ENCODE measurements around the gene NOS1. TPM values are rescaled to one million over a fixed set of nuclear protein-coding genes. Genes with fewer than 3 reads are reported as not detected.
"Not testable (repeated sequence)": the region's sequence is repeated elsewhere in the genome, so short reads cannot be mapped to it uniquely, and the experiment has no call there.

The NOS1 gene
- total and polyA plus RNA-seq, 5 experiments from 2014 or later, result not detected

GRCh38 chr12:117208206-117208605 lies 153.2 kb downstream of the NOS1 start:
- H3K4me3 Mint-ChIP-seq, result no peak overlapping the region
- ATAC-seq (no peak), DNase-seq (no peak)
- H3K36me3 Mint-ChIP-seq, result peaks cover 0 to 2% (median 0%) of the 10 kb centered on the region in 3 donors
- H3K27ac Mint-ChIP-seq, result no peak overlapping the region
- peaks cover 7 to 37% (median 20%) of the 10 kb centered on the region in 5 donors for H3K27me3 Mint-ChIP-seq
- POLR2A ChIA-PET, result interaction anchor here (0.6 kb wide), 1 partner anchor 12 kb away, joined by 3 read pairs; no protein-coding TSS in a partner anchor
- no peaks in the 10 kb centered on the region for H3K9me3 Mint-ChIP-seq
- H3K4me1 Mint-ChIP-seq, result no peaks in the 10 kb centered on the region

- peaks cover 0 to 2% (median 0%) of the 10 kb centered on the region in 3 donors for H3K36me3 Mint-ChIP-seq
- no peak overlapping the region for H3K4me3 Mint-ChIP-seq
- no peaks in the 10 kb centered on the region for H3K9me3 Mint-ChIP-seq
- peaks cover 7 to 37% (median 20%) of the 10 kb centered on the region in 5 donors for H3K27me3 Mint-ChIP-seq
- H3K4me1 Mint-ChIP-seq, result no peaks in the 10 kb centered on the region
- no peak overlapping the region for H3K27ac Mint-ChIP-seq
- no peak for DNase-seq
- no peak for ATAC-seq
- POLR2A ChIA-PET, result no interaction called here
Measured at GRCh38 chr12:117207675-117208074, 153.8 kb downstream of the NOS1 start.

- ATAC-seq (no peak), DNase-seq (no peak)
- no peak overlapping the region for H3K27ac Mint-ChIP-seq
- H3K4me3 Mint-ChIP-seq, result no peak overlapping the region
- H3K9me3 Mint-ChIP-seq, result no peaks in the 10 kb centered on the region
- no peaks in the 10 kb centered on the region for H3K36me3 Mint-ChIP-seq
- peaks cover 0 to 5% (median 0%) of the 10 kb centered on the region in 4 donors for H3K4me1 Mint-ChIP-seq
- POLR2A ChIA-PET, result no interaction called here
- peaks cover 3 to 38% (median 22%) of the 10 kb centered on the region in 5 donors for H3K27me3 Mint-ChIP-seq
Measured at GRCh38 chr12:117202556-117202955, 158.9 kb downstream of the NOS1 start.

DNA sequence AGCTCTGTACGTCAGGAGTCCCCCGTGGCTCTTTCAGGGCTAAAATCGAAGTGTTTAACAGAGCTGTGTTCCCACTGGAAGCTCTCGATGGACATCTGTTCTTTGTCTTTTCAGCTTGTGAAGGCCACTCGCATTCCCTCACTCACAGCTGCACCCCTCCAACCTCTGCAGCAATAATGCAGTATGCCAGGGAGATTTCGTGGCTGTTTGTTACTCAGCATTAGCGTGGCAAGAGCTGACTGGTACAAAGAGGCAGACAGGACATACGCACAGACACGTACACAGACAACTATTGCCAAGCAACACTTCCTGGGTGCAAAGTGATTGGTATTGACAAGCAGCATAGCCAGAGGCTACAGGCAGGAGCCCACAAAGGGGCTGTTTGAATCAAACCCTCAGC lies 159.4 kb downstream of the NOS1 start:
- Mint-ChIP-seq H3K36me3 (no peaks in the 10 kb centered on the region), H3K4me1 (peaks cover 0 to 6% (median 0%) of the 10 kb centered on the region in 4 donors), H3K27me3 (peaks cover 6 to 33% (median 24%) of the 10 kb centered on the region in 5 donors), H3K27ac (no peak overlapping the region), H3K4me3 (no peak overlapping the region), H3K9me3 (no peaks in the 10 kb centered on the region)
- ATAC-seq (no peak), DNase-seq (no peak)
- POLR2A ChIA-PET, result no interaction called here

DNA sequence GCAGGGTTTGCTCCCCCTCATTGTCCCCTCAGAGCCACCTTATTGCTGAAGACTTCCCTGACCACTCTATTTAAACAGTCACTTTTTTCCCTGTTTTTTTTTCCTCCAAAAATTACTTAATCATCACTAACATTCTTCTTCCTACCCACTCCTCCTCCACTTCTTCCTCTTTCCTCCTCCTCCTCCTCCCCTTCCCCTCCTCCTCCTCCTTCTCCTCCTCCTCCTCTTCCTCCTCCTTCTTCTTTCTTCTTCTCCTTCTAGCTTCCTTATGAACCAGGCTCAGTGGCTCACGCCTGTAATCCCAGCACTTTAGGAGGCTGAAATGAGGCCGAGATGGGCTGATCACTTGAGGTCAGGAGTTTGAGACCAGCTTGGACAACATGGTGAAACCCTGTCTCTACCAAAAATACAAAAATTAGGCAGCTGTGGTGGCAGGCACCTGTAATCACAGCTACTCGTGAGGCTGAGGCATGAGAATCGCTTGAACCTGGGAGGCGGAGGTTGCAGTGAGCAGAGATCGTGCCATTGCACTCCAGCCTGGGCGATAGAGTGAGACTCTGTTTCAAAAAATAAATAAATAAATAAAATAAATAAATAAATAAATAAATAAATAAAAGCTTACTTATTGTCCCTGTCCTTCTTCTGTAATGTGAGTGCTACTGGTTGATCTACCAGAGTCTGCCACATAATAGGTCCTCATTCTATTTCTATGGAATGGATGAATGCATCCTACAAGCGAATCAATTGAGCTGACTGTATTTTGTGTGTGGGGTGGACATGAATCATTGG lies 161.3 kb downstream of the NOS1 start:
- POLR2A ChIA-PET, result interaction anchor here (0.7 kb wide), 1 partner anchor 1174 kb away, joined by 4 read pairs; no protein-coding TSS in a partner anchor
- DNase-seq, H3K36me3 Mint-ChIP-seq, H3K4me3 Mint-ChIP-seq, H3K4me1 Mint-ChIP-seq, H3K27ac Mint-ChIP-seq, ATAC-seq, H3K9me3 Mint-ChIP-seq: not testable (repeated sequence)
- peaks cover 6 to 31% (median 19%) of the 10 kb centered on the region in 5 donors for H3K27me3 Mint-ChIP-seq

DNA sequence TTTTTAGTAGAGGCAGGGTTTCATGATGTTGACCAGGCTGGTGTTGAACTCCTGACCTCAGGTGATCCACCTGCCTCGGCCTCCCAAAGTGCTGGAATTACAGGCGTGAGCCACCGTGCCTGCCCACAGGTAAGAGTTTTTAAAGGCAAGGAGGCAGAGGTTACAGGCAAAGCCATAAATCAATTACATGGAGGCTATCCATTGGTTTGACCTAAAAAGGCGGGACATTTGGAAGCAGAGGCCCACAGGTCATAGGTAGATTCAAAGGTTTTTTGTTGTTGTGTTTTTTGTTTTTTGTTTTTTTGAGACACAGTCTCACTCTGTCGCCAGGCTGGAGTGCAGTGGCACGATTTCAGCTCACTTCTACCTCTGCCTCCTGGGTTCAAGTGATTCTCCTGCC lies 165.1 kb downstream of the NOS1 start:
- POLR2A ChIA-PET, result interaction anchor here (0.6 kb wide), 1 partner anchor 12 kb away, joined by 3 read pairs; no protein-coding TSS in a partner anchor
- not testable (repeated sequence) for ATAC-seq, H3K4me3 Mint-ChIP-seq, DNase-seq, H3K27ac Mint-ChIP-seq, H3K36me3 Mint-ChIP-seq, H3K9me3 Mint-ChIP-seq, H3K4me1 Mint-ChIP-seq
- H3K27me3 Mint-ChIP-seq, result peaks cover 6 to 21% (median 15%) of the 10 kb centered on the region in 5 donors

GRCh38 chr12:117195027-117195426 lies 166.4 kb downstream of the NOS1 start:
- H3K36me3 Mint-ChIP-seq, POLR2A ChIA-PET, H3K27ac Mint-ChIP-seq, H3K4me3 Mint-ChIP-seq, ATAC-seq, DNase-seq, H3K9me3 Mint-ChIP-seq: not testable (repeated sequence)
- Mint-ChIP-seq H3K4me1 (peaks cover 0 to 13% (median 6%) of the 10 kb centered on the region in 4 donors), H3K27me3 (peaks cover under 1 to 16% (median 10%) of the 10 kb centered on the region in 5 donors)

- Mint-ChIP-seq H3K36me3 (no peaks in the 10 kb centered on the region), H3K27me3 (peaks cover 0 to 16% (median 10%) of the 10 kb centered on the region in 5 donors), H3K9me3 (no peaks in the 10 kb centered on the region), H3K4me3 (peak overlapping the region in 1 of 10 donors; percentile 53), H3K27ac (peak overlapping the region in 1 of 10 donors; percentile 24), H3K4me1 (peaks cover 9 to 22% (median 12%) of the 10 kb centered on the region in 4 donors)
- DNase-seq (no peak), ATAC-seq (no peak)
- POLR2A ChIA-PET, result no interaction called here
Measured at GRCh38 chr12:117193903-117194302, 167.5 kb downstream of the NOS1 start.

GRCh38 chr12:117192581-117192980 lies 168.8 kb downstream of the NOS1 start:
- ATAC-seq, POLR2A ChIA-PET, H3K36me3 Mint-ChIP-seq, H3K27ac Mint-ChIP-seq, H3K4me3 Mint-ChIP-seq, H3K9me3 Mint-ChIP-seq, DNase-seq: not testable (repeated sequence)
- H3K4me1 Mint-ChIP-seq, result peaks cover 10 to 33% (median 22%) of the 10 kb centered on the region in 4 donors
- peaks cover 0 to 13% (median 4%) of the 10 kb centered on the region in 5 donors for H3K27me3 Mint-ChIP-seq

DNA sequence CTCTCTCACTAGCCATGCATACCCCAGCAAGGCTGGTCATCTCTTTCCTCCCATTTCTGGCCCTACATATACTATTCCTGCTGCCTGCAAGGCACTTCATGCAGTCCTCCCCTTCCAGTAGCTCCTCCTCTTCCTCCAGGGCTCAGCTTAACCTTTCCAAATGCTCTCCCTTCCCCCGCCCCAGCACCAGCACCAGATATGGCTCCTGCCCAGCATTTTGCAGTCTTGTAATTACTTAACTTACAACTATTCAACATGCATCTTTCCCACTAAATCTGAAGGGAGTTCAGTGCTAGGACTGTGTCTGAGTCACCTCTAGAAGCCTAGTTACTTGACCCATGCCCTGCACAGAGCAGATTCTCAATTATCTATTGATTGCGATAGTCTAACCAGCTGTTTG lies 169.4 kb downstream of the NOS1 start:
- ATAC-seq (no peak), DNase-seq (no peak)
- peaks cover 0 to 9% (median 0%) of the 10 kb centered on the region in 5 donors for H3K27me3 Mint-ChIP-seq
- H3K4me1 Mint-ChIP-seq, result peaks cover 11 to 36% (median 23%) of the 10 kb centered on the region in 4 donors
- no peaks in the 10 kb centered on the region for H3K9me3 Mint-ChIP-seq
- H3K27ac Mint-ChIP-seq, result peak overlapping the region in 5 of 10 donors; percentile 31 to 80 (median 36)
- H3K4me3 Mint-ChIP-seq, result peak overlapping the region in 9 of 10 donors; percentile 7 to 90 (median 16)
- H3K36me3 Mint-ChIP-seq, result peaks cover 3 to 8% (median 4%) of the 10 kb centered on the region in 3 donors
- POLR2A ChIA-PET, result no interaction called here

DNA sequence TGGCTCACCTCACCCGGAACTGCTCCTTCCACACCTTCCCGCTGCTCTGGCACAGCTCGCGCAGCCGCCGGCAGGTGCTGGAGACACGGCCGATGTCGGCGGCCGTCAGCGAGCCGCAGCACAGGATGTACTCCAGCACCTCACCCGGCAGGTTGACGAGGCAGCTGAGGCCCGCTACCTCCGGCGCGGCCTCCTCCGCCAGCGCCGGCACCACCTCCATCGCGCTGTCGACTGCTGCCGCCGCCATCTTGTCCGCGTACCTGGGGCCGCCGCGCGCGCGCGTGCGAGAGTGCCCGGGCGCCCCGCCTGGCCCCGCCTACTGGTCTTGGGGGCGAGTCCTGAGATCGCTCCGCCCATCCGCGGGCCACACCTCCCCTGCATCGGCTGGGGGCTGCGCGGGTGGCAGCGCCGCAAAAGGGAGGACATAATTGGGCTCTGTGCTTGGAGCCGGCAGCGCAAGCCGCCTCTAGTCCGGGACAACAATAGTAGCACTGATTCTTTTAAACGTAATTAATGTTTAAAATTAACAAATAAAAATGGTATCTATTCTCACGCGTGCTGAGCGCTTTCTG lies 171.1 kb downstream of the NOS1 start, which contains the start of gene FBXO21:
Gene FBXO21 (minus strand): TSS at position 261 of the 572 bp plus-strand sequence. CDS start 14 bp downstream, at position 247.
- POLR2A ChIA-PET, result no interaction called here
- no peaks in the 10 kb centered on the region for H3K9me3 Mint-ChIP-seq
- H3K27me3 Mint-ChIP-seq, result peaks cover 0 to 7% (median 0%) of the 10 kb centered on the region in 5 donors
- peaks cover 4 to 23% (median 8%) of the 10 kb centered on the region in 3 donors for H3K36me3 Mint-ChIP-seq
- peak within 1 kb of the TSS; percentile 83 to 97 (median 93) for H3K27ac Mint-ChIP-seq
- DNase-seq (peak; percentile 90 to 97 (median 95)), ATAC-seq (peak; percentile 87 to 90)
- H3K4me1 Mint-ChIP-seq, result peaks cover 11 to 45% (median 25%) of the 10 kb centered on the region in 4 donors
- H3K4me3 Mint-ChIP-seq, result peak within 1 kb of the TSS; percentile 89 to 97 (median 94)

DNA sequence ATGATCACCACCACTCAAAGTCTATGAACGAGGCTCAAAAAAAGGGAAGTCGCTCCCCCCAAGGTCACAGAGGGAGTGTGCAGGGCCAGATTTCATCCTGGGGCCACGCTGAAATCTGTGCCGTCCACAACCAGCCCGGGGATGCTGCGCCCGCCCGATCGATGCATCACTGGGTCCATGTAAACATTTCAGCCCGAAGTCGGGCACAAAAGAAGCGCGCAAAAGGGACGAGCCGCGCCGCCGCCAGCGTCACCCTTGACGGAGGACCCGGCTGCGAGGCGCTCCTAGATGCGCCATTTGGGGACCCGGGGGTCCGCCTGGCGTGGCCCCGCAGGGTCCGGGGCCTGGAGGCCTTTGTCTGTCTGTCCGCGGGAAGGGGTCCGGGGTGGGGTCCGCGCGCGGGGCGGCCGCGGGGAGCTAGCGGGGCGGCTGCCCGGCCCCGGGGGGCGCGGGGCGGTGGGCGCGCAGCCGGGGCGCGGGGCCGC lies 171.7 kb downstream of the NOS1 start:
- peaks cover 0 to 7% (median 0%) of the 10 kb centered on the region in 5 donors for H3K27me3 Mint-ChIP-seq
- DNase-seq (peak in 6 of 10 donors; percentile 21 to 50 (median 30)), ATAC-seq (peak; percentile 39 to 43)
- H3K27ac Mint-ChIP-seq, result peak overlapping the region; percentile 82 to 97 (median 93)
- POLR2A ChIA-PET, result no interaction called here
- H3K4me1 Mint-ChIP-seq, result peaks cover 11 to 46% (median 28%) of the 10 kb centered on the region in 4 donors
- no peaks in the 10 kb centered on the region for H3K9me3 Mint-ChIP-seq
- H3K4me3 Mint-ChIP-seq, result peak overlapping the region; percentile 89 to 97 (median 94)
- peaks cover 4 to 28% (median 14%) of the 10 kb centered on the region in 3 donors for H3K36me3 Mint-ChIP-seq
